GM21576 (cell line): ENCODE data around the gene ZDHHC5.

Experiments used
- ATAC-seq: cut with Tn5 transposase; IDR thresholded peaks from one replicate; pipeline ENCODE4 v1.9.1; 2021; ENCODE audit warnings: mild to moderate bottlenecking, moderate library complexity; ENCODE audit not compliant: unreplicated experiment

ZDHHC5 gene

GRCh38 chr11:57727185-57727584 lies 59.3 kb downstream of the ZDHHC5 start:
- no peak for ATAC-seq

GRCh38 chr11:57728829-57729228 lies 60.9 kb downstream of the ZDHHC5 start:
- no peak for ATAC-seq

GRCh38 chr11:57729479-57729878 lies 61.6 kb downstream of the ZDHHC5 start:
- no peak for ATAC-seq

- no peak for ATAC-seq
Measured at GRCh38 chr11:57732661-57733060, 64.7 kb downstream of the ZDHHC5 start.

- no peak for ATAC-seq
Measured at GRCh38 chr11:57735619-57736298, 67.8 kb downstream of the ZDHHC5 start.

GRCh38 chr11:57741132-57742086 lies 73.5 kb downstream of the ZDHHC5 start, which contains the start of gene SELENOH:
Gene SELENOH, plus strand, starts transcription at chr11:57741491. Its CDS starts 105 bp downstream, at chr11:57741596.
- ATAC-seq, result peak; percentile 85

GRCh38 chr11:57742087-57742452 lies 74.2 kb downstream of the ZDHHC5 start:
- peak; percentile 0 for ATAC-seq

GRCh38 chr11:57744357-57744756 lies 76.4 kb downstream of the ZDHHC5 start:
- no peak for ATAC-seq

GRCh38 chr11:57745206-57745605 lies 77.3 kb downstream of the ZDHHC5 start:
- no peak for ATAC-seq

- no peak for ATAC-seq
Measured at GRCh38 chr11:57746920-57747319, 79.0 kb downstream of the ZDHHC5 start.
